T-helper 17 cell (primary cell): ENCODE results near the gene YARS1. TPM values are rescaled to one million over a fixed set of nuclear protein-coding genes. Genes with fewer than 3 reads are reported as not detected.

Experiments
- ATAC-seq: fragments of 150-1000 bp; cut with Tn5 transposase; 2 replicates; pipeline ENCODE4 v1.10.0; 2021; ENCODE audit warnings: mild to moderate bottlenecking, moderate library complexity
- DNase-seq, 3 donors: peaks; one replicate each; pipeline versions ENCODE4 v3.0.0 to v3.0.0-alpha.2; 2020 to 2021
- H3K9me3 ChIP-seq: one replicate; pipeline ENCODE4 v1.7.0; 2013; ENCODE audit warnings: low read length, mild to moderate bottlenecking; ENCODE audit not compliant: control insufficient read depth, poor library complexity, severe bottlenecking
- H3K27ac Mint-ChIP-seq: one replicate; pipeline ENCODE4 v1.8.0; 2022; ENCODE audit warnings: mild to moderate bottlenecking, moderate library complexity, mixed read lengths
- H3K27me3 Mint-ChIP-seq: one replicate; pipeline ENCODE4 v1.8.0; 2022; ENCODE audit warnings: mixed read lengths
- H3K36me3 Mint-ChIP-seq: one replicate; pipeline ENCODE4 v1.8.0; 2022; ENCODE audit warnings: low read depth, mixed read lengths
- H3K4me1 Mint-ChIP-seq: one replicate; pipeline ENCODE4 v1.8.0; 2022; ENCODE audit warnings: mild to moderate bottlenecking, mixed read lengths
- H3K4me3 Mint-ChIP-seq: one replicate; pipeline ENCODE4 v1.8.0; 2022; ENCODE audit warnings: mild to moderate bottlenecking, moderate library complexity, mixed read lengths
- total RNA-seq, 4 donors: library from RNA in 2 of 4; stranded (reverse) in 2 of 4; gene quantifications; one replicate each; pipeline ENCODE4 v1.2.3 and lab custom pipeline; 2022 to 2026

YARS1 gene
- total RNA-seq, 2 donors from 2014 or later, result 70.9 to 88.1 TPM

DNA sequence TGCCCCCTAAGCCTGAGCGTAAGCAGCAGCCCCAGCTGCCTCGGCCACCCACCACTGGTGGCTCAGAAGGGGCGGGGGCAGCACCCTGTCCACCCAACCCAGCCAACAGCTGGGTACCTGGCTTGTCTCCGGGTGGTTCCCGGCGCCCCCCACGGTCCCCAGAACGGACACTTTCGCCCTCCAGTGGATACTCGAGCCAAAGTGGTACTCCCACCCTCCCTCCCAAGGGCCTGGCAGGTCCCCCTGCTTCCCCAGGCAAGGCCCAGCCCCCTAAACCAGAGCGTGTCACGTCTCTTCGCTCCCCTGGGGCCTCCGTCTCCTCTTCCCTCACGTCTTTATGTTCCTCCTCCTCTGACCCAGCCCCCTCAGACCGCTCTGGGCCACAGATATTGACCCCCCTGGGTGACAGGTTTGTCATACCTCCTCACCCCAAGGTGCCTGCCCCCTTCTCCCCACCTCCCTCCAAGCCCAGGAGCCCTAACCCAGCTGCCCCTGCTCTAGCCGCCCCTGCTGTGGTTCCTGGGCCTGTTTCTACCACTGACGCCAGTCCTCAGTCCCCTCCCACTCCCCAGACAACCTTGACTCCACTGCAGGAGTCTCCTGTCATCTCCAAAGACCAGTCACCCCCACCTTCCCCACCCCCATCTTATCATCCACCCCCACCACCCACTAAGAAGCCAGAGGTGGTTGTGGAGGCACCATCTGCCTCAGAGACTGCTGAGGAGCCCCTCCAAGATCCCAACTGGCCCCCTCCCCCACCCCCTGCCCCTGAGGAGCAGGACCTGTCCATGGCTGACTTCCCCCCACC, 46.2 kb downstream of the YARS1 start:
- H3K27me3 Mint-ChIP-seq, result no peaks in the 10 kb centered on the region
- peaks cover 12% of the 10 kb centered on the region for H3K4me1 Mint-ChIP-seq
- no peaks in the 10 kb centered on the region for H3K9me3 ChIP-seq
- no peak overlapping the region for H3K27ac Mint-ChIP-seq
- ATAC-seq (no peak), DNase-seq (no peak)
- H3K4me3 Mint-ChIP-seq, result no peak overlapping the region
- H3K36me3 Mint-ChIP-seq, result no peaks in the 10 kb centered on the region

DNA sequence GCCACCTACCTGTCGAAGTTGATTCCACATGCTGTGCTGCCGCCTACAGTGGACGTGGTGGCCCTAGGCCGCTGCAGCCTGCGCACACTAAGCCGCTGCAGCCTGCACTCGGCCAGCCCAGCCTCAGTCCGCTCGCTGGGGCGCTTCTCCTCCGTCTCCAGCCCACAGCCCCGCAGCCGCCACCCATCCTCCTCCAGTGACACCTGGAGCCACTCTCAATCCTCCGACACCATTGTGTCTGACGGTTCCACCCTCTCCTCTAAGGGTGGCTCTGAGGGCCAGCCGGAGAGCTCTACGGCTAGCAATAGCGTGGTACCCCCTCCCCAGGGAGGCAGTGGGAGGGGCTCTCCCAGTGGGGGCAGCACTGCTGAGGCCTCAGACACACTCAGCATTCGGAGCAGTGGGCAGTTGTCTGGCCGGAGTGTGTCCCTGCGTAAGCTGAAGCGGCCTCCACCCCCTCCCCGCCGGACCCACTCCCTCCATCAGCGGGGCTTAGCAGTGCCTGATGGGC, 46.9 kb downstream of the YARS1 start:
- H3K9me3 ChIP-seq, result no peaks in the 10 kb centered on the region
- no peak for DNase-seq
- no peaks in the 10 kb centered on the region for H3K36me3 Mint-ChIP-seq
- peaks cover 12% of the 10 kb centered on the region for H3K4me1 Mint-ChIP-seq
- H3K4me3 Mint-ChIP-seq, result no peak overlapping the region
- H3K27me3 Mint-ChIP-seq, result no peaks in the 10 kb centered on the region
- no peak overlapping the region for H3K27ac Mint-ChIP-seq
- ATAC-seq, result no peak

DNA sequence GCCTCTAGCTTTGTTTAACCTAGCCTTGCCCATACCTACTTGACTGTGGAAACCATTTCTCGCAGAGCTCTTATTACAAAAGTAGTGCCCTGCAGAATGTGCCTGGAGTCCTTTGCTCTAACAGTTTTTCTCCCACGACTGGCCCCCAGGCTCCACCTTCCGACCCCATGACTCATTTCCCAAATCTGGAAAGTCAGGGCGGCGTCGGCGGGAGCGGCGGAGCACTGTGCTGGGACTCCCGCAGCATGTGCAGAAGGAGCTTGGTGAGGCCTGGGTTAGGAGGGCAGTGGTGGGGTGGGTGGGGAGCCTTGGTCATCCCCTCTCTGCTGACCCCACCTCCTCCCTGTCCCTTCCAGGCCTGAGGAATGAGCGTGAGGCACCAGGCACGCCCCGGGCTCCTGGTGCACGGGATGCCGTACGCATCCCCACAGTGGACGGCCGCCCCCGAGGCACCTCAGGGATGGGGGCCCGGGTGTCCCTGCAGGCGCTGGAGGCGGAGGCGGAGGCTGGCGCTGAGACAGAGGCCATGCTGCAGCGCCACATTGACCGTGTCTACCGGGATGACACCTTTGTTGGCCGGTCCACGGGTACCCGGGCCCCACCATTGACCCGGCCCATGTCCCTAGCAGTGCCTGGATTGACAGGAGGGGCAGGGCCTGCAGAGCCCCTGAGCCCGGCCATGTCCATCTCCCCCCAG, 47.5 kb downstream of the YARS1 start:
- Mint-ChIP-seq H3K4me1 (peaks cover 12% of the 10 kb centered on the region), H3K27ac (no peak overlapping the region), H3K4me3 (no peak overlapping the region), H3K27me3 (no peaks in the 10 kb centered on the region), H3K36me3 (no peaks in the 10 kb centered on the region)
- ATAC-seq, result no peak
- no peak for DNase-seq
- H3K9me3 ChIP-seq, result no peaks in the 10 kb centered on the region

DNA sequence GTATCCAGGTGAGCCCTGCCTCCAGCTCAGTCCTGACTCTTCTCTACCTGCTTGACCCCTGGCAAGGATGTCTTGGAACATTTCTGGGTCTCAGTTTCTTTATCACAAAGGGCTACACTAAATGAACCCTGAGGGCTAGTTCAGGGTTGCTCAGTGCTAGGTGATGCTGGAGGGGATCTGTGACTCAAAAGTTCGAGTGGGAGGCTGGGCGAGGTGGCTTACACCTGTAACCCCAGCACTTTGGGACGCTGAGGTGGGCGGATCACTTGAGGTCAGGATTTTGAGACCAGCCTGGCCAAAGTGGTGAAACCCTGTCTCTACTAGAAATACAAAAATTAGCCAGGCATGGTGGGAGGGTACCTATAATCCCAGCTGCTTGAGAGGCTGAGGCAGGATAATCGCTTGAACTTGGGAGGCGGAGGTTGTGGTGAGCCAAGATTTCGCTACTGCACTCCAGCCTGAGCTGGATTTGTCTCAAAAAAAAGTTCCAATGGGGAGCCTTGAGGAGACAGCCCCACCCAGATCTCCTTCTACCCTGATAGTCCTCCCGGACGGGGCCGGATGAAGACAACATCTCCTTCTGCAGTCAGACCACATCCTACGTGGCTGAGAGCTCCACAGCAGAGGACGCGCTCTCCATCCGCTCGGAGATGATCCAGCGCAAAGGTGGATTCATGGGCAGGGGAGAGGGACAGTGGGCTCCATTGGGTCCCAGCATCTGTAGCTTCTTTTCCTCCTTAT, 48.9 kb downstream of the YARS1 start:
- no peak overlapping the region for H3K27ac Mint-ChIP-seq
- DNase-seq, result no peak
- ATAC-seq, result no peak
- peaks cover under 1% of the 10 kb centered on the region for H3K36me3 Mint-ChIP-seq
- no peaks in the 10 kb centered on the region for H3K27me3 Mint-ChIP-seq
- peaks cover 8% of the 10 kb centered on the region for H3K4me1 Mint-ChIP-seq
- no peak overlapping the region for H3K4me3 Mint-ChIP-seq
- H3K9me3 ChIP-seq, result no peaks in the 10 kb centered on the region

DNA sequence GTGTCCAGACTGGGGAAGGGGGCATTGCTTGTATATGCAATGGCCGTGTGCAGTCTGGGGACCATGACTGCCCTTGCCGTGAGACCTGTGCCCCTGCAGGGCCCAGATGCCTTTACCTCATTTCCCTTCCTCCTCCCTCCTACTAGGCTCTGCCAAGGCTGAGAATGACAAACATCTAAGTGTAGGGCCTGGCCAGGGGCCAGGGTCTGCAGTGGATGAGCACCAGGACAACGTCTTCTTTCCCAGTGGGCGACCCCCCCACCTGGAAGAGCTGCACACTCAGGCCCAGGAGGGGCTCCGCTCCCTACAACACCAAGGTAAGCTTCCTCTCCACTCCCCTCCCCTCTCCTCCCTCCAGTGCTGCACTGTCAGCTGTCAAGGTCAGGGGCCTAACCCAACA, 49.5 kb downstream of the YARS1 start:
- no peaks in the 10 kb centered on the region for H3K27me3 Mint-ChIP-seq

DNA sequence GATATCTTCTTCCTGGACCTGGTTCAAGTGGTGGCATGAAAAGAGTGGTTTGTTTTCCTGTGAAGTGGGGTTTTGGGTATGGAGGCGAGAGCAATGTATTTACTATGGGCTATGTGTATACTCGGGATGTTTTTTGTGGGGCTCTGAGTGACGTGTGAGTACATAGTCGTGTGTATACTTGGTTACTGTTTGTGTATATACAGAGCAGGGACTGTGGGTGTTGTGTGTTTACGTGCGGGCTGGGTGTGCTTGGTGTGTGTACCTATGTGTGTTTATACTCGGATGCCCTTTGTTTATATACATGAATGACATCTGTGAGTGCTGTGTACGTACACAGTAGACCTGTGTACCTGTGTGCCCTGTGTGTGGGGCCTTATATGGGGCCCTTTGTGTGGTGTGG, 50.0 kb downstream of the YARS1 start:
- DNase-seq (no peak), ATAC-seq (no peak)
- H3K27me3 Mint-ChIP-seq, result no peaks in the 10 kb centered on the region
- no peaks in the 10 kb centered on the region for H3K9me3 ChIP-seq
- no peak overlapping the region for H3K4me3 Mint-ChIP-seq
- H3K27ac Mint-ChIP-seq, result no peak overlapping the region
- H3K36me3 Mint-ChIP-seq, result peaks cover 2% of the 10 kb centered on the region
- H3K4me1 Mint-ChIP-seq, result peaks cover 5% of the 10 kb centered on the region

More for the DNA sequence above, 49.5 kb downstream of the YARS1 start:
- H3K4me3 Mint-ChIP-seq, result no peak overlapping the region
- H3K9me3 ChIP-seq, result no peaks in the 10 kb centered on the region
- H3K4me1 Mint-ChIP-seq, result peaks cover 5% of the 10 kb centered on the region
- H3K27ac Mint-ChIP-seq, result no peak overlapping the region
- DNase-seq, result no peak
- ATAC-seq, result no peak
- peaks cover 2% of the 10 kb centered on the region for H3K36me3 Mint-ChIP-seq

DNA sequence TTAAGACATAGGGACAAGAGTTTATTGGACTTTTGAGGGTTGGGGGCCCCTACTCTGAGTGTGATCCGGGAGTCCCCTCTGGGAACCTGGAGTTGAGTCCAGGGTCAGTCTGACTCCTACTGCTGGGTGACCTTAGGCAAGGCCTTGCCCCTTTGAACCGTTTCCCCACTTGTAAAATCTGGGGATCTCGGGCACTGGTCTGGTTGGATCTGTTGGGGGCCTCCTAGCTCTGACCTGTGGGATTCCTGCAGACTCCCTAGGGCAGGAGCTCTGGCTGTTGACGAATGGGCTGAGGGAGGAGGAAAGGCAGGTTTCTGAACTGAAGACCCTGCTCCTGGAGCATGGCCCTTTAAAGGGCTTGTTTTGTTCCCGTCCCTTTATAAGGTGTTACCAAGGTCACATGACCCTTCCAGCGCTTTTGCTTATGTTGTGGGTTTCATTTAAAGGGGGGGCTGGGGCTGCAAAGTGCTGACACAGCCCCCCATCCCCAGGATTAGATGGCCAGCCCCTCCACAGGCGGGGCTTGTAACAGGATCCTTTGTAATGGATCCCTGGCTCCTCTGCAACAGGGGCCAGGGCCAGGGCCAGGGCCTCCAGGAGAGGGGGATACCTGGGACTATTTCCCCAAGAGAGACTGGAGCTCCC, 50.7 kb downstream of the YARS1 start:
- H3K9me3 ChIP-seq, result no peaks in the 10 kb centered on the region
- no peaks in the 10 kb centered on the region for H3K27me3 Mint-ChIP-seq
- no peak overlapping the region for H3K4me3 Mint-ChIP-seq
- no peak overlapping the region for H3K27ac Mint-ChIP-seq
- ATAC-seq (no peak), DNase-seq (no peak)
- peaks cover 7% of the 10 kb centered on the region for H3K4me1 Mint-ChIP-seq
- H3K36me3 Mint-ChIP-seq, result peaks cover 2% of the 10 kb centered on the region

DNA sequence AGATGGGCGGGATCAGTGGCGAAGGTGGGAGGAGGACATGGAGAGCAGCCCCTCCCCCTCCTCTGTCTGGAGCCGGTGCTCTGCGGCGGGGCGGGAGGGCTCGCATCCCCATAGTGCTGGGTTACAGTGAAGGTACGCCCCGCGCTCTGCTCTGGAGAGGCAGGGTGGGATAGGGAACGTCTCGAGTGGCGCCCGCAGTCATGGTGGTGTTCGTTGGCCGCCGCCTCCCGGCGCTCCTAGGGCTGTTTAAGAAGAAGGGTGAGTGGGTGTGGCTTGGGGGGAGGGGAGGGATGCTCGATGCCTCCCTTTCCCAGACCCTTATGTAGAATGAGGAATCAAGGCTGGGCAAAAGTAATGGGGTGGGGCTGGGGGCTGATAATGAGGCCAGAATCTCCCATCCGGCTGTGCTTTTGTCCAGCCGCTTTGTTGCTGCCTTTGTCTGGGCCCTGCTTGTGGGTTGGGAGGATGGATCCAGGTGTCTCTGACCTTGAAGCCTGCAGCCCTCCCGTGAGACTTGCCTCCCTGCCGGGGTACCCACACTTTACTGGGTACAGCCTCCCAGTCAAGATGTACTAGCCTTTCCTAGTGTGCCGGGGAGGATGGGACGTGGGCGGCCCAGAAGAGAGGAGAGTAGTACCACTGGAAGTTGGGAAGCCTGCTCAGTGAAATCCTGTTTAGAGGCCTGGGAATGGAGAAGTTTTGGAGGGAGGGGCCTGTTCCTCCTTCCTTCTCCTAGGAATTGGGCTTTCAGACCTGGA, 51.4 kb downstream of the YARS1 start:
- no peaks in the 10 kb centered on the region for H3K27me3 Mint-ChIP-seq
- H3K9me3 ChIP-seq, result no peaks in the 10 kb centered on the region
- H3K4me1 Mint-ChIP-seq, result peaks cover 7% of the 10 kb centered on the region
- peaks cover 2% of the 10 kb centered on the region for H3K36me3 Mint-ChIP-seq
- H3K4me3 Mint-ChIP-seq, result no peak overlapping the region
- ATAC-seq (no peak), DNase-seq (no peak)
- H3K27ac Mint-ChIP-seq, result no peak overlapping the region

DNA sequence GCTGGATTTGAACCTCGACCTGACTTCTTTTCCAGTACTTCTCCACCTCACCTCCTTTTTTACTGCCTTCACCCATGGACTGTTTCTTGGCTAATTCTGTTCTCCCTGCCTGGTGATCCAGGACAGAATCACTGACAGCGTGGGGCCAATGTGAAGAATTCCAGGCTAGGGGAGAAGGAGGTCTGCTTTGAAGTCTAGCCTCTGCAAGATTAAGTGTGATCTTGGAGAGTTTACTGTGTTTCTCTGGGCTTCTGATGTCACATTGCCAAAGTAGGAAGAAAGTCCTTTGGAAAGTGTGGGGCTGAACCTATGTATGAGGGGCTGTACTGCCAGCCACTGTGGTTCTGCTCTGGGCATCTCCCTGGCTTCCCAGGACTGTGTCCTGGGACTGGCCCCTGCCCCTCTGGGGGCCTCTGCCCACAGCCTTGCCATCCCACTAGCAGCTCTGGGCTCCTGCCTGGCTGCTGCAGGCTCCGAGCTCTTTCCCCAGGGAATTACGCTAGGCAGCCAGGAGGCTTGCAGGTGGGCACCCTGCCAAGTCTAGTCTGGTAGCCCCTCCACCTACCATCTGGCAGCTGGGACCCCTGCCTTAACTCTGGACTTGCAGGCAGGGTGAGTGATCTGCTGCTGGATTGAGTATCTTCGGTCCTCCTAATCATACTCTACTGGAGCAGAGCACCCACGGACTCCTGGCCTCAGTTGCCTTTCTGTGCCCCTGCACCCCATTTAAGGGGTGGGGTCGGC, 52.2 kb downstream of the YARS1 start:
- H3K4me3 Mint-ChIP-seq, result no peak overlapping the region
- peaks cover 10% of the 10 kb centered on the region for H3K4me1 Mint-ChIP-seq
- H3K27me3 Mint-ChIP-seq, result no peaks in the 10 kb centered on the region
- no peak for ATAC-seq
- peaks cover 2% of the 10 kb centered on the region for H3K36me3 Mint-ChIP-seq
- no peak overlapping the region for H3K27ac Mint-ChIP-seq
- DNase-seq, result no peak
- no peaks in the 10 kb centered on the region for H3K9me3 ChIP-seq

DNA sequence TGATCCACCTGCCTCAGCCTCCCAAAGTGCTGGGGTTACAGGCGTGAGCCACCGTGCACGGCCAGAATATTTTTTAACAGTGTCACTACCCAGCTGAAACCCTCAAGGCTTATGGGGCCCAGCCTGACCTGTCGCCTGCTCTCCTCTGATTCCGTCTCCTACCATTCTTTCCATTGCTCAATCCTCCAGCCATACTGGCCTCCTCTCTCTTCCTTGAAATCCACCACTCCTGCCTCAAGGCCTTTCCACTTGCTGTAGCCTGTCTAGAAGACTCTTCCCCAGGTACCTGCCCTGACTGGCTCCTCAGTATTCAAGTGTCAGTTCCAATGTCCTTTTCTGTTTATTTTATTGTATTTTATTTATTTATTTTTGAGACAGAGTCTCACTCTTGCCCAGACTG, 53.9 kb downstream of the YARS1 start:
- DNase-seq (no peak), ATAC-seq (no peak)
- Mint-ChIP-seq H3K27me3 (no peaks in the 10 kb centered on the region), H3K36me3 (peaks cover 2% of the 10 kb centered on the region), H3K27ac (no peak overlapping the region), H3K4me3 (no peak overlapping the region), H3K4me1 (peaks cover 13% of the 10 kb centered on the region)
- H3K9me3 ChIP-seq, result no peaks in the 10 kb centered on the region

DNA sequence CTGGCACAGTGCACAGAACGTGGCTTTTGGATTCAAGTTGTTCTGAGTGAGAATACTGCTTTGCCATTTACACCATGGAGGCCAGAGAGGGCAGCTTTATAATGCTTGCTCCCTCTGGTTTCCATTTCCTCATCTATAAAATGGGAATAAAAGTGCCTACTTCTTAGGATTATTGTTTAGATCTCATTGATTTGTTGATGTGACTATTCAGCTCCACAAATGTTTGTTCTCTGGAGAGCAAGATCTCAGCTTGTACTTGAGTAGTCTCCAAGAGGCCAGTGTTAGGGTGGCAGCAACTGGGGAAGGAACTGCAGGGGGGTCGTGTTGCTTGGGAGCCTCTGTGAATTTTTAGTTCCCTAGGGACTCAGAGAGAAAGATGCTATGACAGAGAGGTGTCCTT, 55.2 kb downstream of the YARS1 start:
- peak overlapping the region; percentile 56 for H3K27ac Mint-ChIP-seq
- H3K4me1 Mint-ChIP-seq, result peaks cover 11% of the 10 kb centered on the region
- DNase-seq (no peak), ATAC-seq (no peak)
- peaks cover 2% of the 10 kb centered on the region for H3K36me3 Mint-ChIP-seq
- no peaks in the 10 kb centered on the region for H3K9me3 ChIP-seq
- H3K4me3 Mint-ChIP-seq, result no peak overlapping the region
- no peaks in the 10 kb centered on the region for H3K27me3 Mint-ChIP-seq
